ENCODE results near the gene ARHGEF7.

The ARHGEF7 gene

GRCh38 chr13:111228262-111229144, 113.4 kb downstream of the ARHGEF7 start:
- DNase-seq, result peak; percentile 45

- no peak for DNase-seq
Measured at GRCh38 chr13:111230385-111230930, 115.3 kb downstream of the ARHGEF7 start.

GRCh38 chr13:111232191-111232590, 117.1 kb downstream of the ARHGEF7 start:
- peak; percentile 69 for DNase-seq

- DNase-seq, result no peak
Measured at GRCh38 chr13:111233080-111233479, 118.0 kb downstream of the ARHGEF7 start.

- no peak for DNase-seq
Measured at GRCh38 chr13:111239764-111240670, 124.9 kb downstream of the ARHGEF7 start.

GRCh38 chr13:111241006-111241755, 126.1 kb downstream of the ARHGEF7 start:
- DNase-seq, result no peak

GRCh38 chr13:111241862-111242261, 126.8 kb downstream of the ARHGEF7 start:
- DNase-seq, result no peak

- DNase-seq, result no peak
Measured at GRCh38 chr13:111242585-111242984, 127.5 kb downstream of the ARHGEF7 start.

GRCh38 chr13:111243981-111244380, 128.9 kb downstream of the ARHGEF7 start:
- DNase-seq, result no peak

GRCh38 chr13:111245576-111246384, 130.7 kb downstream of the ARHGEF7 start:
- no peak for DNase-seq

GRCh38 chr13:111247552-111247951, 132.4 kb downstream of the ARHGEF7 start:
- no peak for DNase-seq

GRCh38 chr13:111248822-111249221, 133.7 kb downstream of the ARHGEF7 start:
- no peak for DNase-seq

GRCh38 chr13:111249637-111250360, 134.7 kb downstream of the ARHGEF7 start:
- DNase-seq, result no peak

- no peak for DNase-seq
Measured at GRCh38 chr13:111251646-111252445, 136.7 kb downstream of the ARHGEF7 start.

- DNase-seq, result no peak
Measured at GRCh38 chr13:111252446-111253364, 137.6 kb downstream of the ARHGEF7 start.

GRCh38 chr13:111253365-111253872, 138.3 kb downstream of the ARHGEF7 start:
- no peak for DNase-seq

GRCh38 chr13:111255228-111255790, 140.2 kb downstream of the ARHGEF7 start:
- DNase-seq, result no peak

GRCh38 chr13:111256458-111256857, 141.3 kb downstream of the ARHGEF7 start:
- no peak for DNase-seq

Data from NCI-H510A treated with DMSO at 0.1 percent for 48 hours (cell line).